Endothelial cell (in vitro differentiated cells): ENCODE measurements around the gene CYBRD1. TPM values are rescaled to one million over a fixed set of nuclear protein-coding genes. Genes with fewer than 3 reads are reported as not detected.
A peak's percentile ranks its signal among the peaks of the same experiment; 100 is the strongest.

Source experiments
- DNase-seq: peaks from one replicate; pipeline ENCODE4 v3.0.0; 2021; ENCODE audit warnings: low spot score
- H3K27ac Mint-ChIP-seq: one replicate; pipeline ENCODE4 v1.8.0; 2021; ENCODE audit warnings: mixed read lengths, inconsistent platforms; ENCODE audit not compliant: unreplicated experiment
- H3K27me3 Mint-ChIP-seq: one replicate; pipeline ENCODE4 v1.8.0; 2021; ENCODE audit warnings: mild to moderate bottlenecking, moderate library complexity, mixed read lengths, inconsistent platforms; ENCODE audit not compliant: unreplicated experiment
- H3K36me3 Mint-ChIP-seq: one replicate; pipeline ENCODE4 v1.8.0; 2021; ENCODE audit warnings: mild to moderate bottlenecking, low read depth, mixed read lengths, inconsistent platforms; ENCODE audit not compliant: unreplicated experiment
- H3K4me1 Mint-ChIP-seq: one replicate; pipeline ENCODE4 v1.8.0; 2021; ENCODE audit warnings: mild to moderate bottlenecking, mixed read lengths, inconsistent platforms; ENCODE audit not compliant: unreplicated experiment
- H3K4me3 Mint-ChIP-seq: one replicate; pipeline ENCODE4 v1.8.0; 2021; ENCODE audit warnings: mild to moderate bottlenecking, mixed read lengths, inconsistent platforms; ENCODE audit not compliant: unreplicated experiment
- H3K9me3 Mint-ChIP-seq: one replicate; pipeline ENCODE4 v1.8.0; 2021; ENCODE audit warnings: mixed read lengths, inconsistent platforms; ENCODE audit not compliant: unreplicated experiment
- total RNA-seq: library from RNA; stranded (reverse); fragmentation: NEBNext Ultra II Directional; extraction: Animal tissue kit (Norgen Biotek cat#: 25700); gene quantifications from one replicate; pipeline ENCODE4 v1.2.1, GENCODE V29; 2021; ENCODE audit not compliant: unreplicated experiment
- TF ChIP-seq, protein P1 (sequence below): fragments of 200-600 bp; sonication (generic); IDR thresholded peaks from one replicate; pipeline ENCODE4 v1.5.0; 2021; ENCODE audit warnings: antibody characterized with exemption; ENCODE audit not compliant: unreplicated experiment

The CYBRD1 gene
- total RNA-seq, 1 donor from 2014 or later = 10.1 TPM

DNA sequence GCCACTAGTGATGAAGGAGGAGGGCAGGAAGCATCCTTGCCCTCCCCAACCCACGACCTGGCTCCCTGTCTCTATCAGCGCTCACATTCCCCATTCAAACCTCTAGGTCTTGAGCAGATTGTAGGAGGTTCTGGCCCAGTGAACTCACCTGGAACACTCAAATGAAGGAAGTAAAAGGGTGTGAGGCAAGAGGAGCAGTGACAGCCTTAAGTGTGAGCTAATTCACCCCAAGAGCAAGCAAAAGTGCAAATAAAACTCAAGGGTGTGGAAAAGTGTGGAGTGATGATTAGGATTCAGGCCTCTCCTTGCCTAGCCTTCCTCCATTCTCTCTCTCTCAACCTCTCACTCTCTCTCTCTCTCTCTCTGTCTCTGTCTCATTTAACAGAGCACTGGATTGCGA, 41.0 kb downstream of the CYBRD1 start:
- TF ChIP-seq, protein P1, sequence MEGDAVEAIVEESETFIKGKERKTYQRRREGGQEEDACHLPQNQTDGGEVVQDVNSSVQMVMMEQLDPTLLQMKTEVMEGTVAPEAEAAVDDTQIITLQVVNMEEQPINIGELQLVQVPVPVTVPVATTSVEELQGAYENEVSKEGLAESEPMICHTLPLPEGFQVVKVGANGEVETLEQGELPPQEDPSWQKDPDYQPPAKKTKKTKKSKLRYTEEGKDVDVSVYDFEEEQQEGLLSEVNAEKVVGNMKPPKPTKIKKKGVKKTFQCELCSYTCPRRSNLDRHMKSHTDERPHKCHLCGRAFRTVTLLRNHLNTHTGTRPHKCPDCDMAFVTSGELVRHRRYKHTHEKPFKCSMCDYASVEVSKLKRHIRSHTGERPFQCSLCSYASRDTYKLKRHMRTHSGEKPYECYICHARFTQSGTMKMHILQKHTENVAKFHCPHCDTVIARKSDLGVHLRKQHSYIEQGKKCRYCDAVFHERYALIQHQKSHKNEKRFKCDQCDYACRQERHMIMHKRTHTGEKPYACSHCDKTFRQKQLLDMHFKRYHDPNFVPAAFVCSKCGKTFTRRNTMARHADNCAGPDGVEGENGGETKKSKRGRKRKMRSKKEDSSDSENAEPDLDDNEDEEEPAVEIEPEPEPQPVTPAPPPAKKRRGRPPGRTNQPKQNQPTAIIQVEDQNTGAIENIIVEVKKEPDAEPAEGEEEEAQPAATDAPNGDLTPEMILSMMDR = no peak
- Mint-ChIP-seq H3K36me3 (no peaks in the 10 kb centered on the region), H3K4me3 (no peak overlapping the region), H3K27me3 (no peaks in the 10 kb centered on the region), H3K9me3 (no peaks in the 10 kb centered on the region), H3K27ac (no peak overlapping the region), H3K4me1 (no peaks in the 10 kb centered on the region)
- no peak for DNase-seq

DNA sequence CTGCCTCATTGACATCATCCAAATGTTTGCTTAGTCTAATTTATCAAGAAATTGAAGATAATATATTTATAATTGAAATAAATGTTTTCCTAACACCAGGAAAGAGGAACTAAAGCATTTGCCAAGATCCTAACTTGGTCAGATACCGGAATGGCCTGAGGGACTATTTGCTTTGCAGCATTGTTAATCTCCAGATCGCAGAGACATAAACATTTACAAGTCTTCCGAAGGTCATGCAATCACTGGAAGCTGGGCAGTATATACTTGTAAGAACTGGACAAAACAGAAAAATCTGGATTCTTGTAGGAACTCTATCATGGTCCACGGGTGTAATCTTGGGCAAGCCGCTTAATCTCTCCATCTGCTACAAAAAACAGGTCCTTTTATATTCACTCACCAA, 42.2 kb downstream of the CYBRD1 start:
- Mint-ChIP-seq H3K9me3 (no peaks in the 10 kb centered on the region), H3K36me3 (no peaks in the 10 kb centered on the region), H3K4me1 (no peaks in the 10 kb centered on the region), H3K27ac (no peak overlapping the region), H3K4me3 (no peak overlapping the region), H3K27me3 (no peaks in the 10 kb centered on the region)
- TF ChIP-seq, protein P1 = no peak
- no peak for DNase-seq

- Mint-ChIP-seq H3K4me3 (no peak overlapping the region), H3K9me3 (no peaks in the 10 kb centered on the region), H3K36me3 (no peaks in the 10 kb centered on the region), H3K27ac (no peak overlapping the region), H3K27me3 (no peaks in the 10 kb centered on the region), H3K4me1 (no peaks in the 10 kb centered on the region)
- TF ChIP-seq, protein P1 = no peak
- DNase-seq = no peak
These were observed 43.8 kb downstream of the CYBRD1 start for GRCh38 chr2:171566057-171566456.

DNA sequence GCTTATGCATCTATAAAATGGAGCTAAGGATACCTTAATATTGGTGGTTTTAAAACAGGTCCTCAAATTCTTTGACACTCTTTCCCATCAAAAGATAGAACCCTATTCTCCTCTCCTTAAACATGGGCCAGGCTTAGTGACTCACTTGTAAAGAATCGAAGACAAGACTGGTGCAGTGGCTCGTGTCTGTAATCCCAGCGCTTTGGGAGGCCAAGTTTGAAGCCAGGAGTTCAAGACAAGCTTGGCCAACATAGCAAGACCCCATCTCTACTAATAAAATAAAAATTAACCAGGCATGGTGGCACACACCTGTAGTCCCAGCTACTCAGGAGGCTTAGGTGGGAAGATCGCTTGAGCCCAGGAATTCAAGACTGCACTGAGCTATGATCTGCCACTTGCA, 44.5 kb downstream of the CYBRD1 start:
- Mint-ChIP-seq H3K9me3 (no peaks in the 10 kb centered on the region), H3K4me1 (no peaks in the 10 kb centered on the region), H3K27me3 (no peaks in the 10 kb centered on the region), H3K4me3 (no peak overlapping the region), H3K36me3 (no peaks in the 10 kb centered on the region), H3K27ac (no peak overlapping the region)
- TF ChIP-seq, protein P1 = no peak
- DNase-seq = no peak

DNA sequence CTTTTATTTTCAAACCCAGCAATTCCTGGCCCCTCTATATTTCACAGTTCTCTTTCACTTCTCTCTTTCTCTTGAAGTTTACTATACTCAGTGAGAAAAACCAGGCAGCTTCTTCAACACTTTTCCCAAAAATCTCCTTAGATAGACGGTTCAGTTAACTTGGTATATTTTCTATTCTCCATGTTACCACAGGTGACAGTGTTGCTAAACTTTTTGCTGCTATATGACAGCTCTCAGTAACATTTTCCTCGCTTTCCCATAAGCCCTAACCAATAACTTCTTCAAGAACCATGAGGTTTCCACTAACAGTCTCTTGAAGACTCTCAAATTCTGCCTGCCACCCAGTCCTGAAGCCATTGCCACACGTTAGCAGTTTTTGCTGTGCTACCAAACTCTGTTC, 45.8 kb downstream of the CYBRD1 start:
- Mint-ChIP-seq H3K27me3 (peaks cover 2% of the 10 kb centered on the region), H3K9me3 (no peaks in the 10 kb centered on the region), H3K4me3 (no peak overlapping the region), H3K4me1 (no peaks in the 10 kb centered on the region), H3K27ac (no peak overlapping the region), H3K36me3 (no peaks in the 10 kb centered on the region)
- TF ChIP-seq, protein P1 = peak; percentile 33
- DNase-seq = no peak
